ENCODE measurements around the gene CEL.
"Not testable (repeated sequence)": the region's sequence is repeated elsewhere in the genome, so short reads cannot be mapped to it uniquely, and the experiment has no call there.

DNA sequence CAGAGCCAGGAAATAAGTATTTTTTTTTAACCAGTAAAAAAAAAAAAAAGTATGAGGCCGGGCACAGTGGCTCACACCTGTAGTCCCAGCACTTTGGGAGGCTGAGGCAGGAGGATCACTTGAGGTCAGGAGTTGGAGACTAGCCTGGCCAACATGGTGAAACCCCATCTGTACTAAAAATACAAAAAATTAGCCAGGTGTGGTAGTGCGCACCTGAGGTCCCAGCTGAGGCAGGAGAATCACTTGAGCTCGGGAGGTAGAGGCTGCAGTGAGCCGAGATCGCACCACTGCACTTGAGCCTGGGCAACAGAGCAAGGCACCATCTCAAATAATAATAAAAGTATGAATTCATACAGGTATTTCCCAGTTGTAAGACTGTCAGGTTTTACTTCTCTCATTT, 10.4 kb downstream of the CEL start:
- not testable (repeated sequence) for TF ChIP-seq CTCF, POLR2A (IDR thresholded peaks at IDR 0.05)

All from testis (tissue), 2 donors.